ENCODE measurements around the gene MAN1A2.

The MAN1A2 gene

GRCh38 chr1:117495068-117495467 is 127.8 kb downstream of the MAN1A2 start:
- no peak for DNase-seq (ENCODE audit: low read depth)

GRCh38 chr1:117499071-117499470 is 131.8 kb downstream of the MAN1A2 start:
- no peak for DNase-seq (ENCODE audit: low read depth)

- no peak for DNase-seq (ENCODE audit: low read depth)
These were observed 133.3 kb downstream of the MAN1A2 start for GRCh38 chr1:117500584-117500983.

GRCh38 chr1:117501281-117501680 is 134.0 kb downstream of the MAN1A2 start:
- DNase-seq (ENCODE audit: low read depth), result no peak

GRCh38 chr1:117511273-117511672 is 144.0 kb downstream of the MAN1A2 start:
- no peak for DNase-seq (ENCODE audit: low read depth)

GRCh38 chr1:117512728-117513321 is 145.6 kb downstream of the MAN1A2 start:
- no peak for DNase-seq (ENCODE audit: low read depth)

- DNase-seq (ENCODE audit: low read depth), result no peak
These were observed 155.9 kb downstream of the MAN1A2 start for GRCh38 chr1:117523111-117523510.

GRCh38 chr1:117527074-117527473 is 159.8 kb downstream of the MAN1A2 start:
- no peak for DNase-seq (ENCODE audit: low read depth)

- no peak for DNase-seq (ENCODE audit: low read depth)
These were observed 160.4 kb downstream of the MAN1A2 start for GRCh38 chr1:117527566-117528102.

GRCh38 chr1:117529683-117530082 is 162.4 kb downstream of the MAN1A2 start:
- no peak for DNase-seq (ENCODE audit: low read depth)

- DNase-seq (ENCODE audit: low read depth), result no peak
These were observed 164.0 kb downstream of the MAN1A2 start for GRCh38 chr1:117531222-117531621.

- peak; percentile 3 for DNase-seq (ENCODE audit: low read depth)
These were observed 167.8 kb downstream of the MAN1A2 start for GRCh38 chr1:117534995-117535467.

- DNase-seq (ENCODE audit: low read depth), result no peak
These were observed 168.6 kb downstream of the MAN1A2 start for GRCh38 chr1:117535821-117536220.

GRCh38 chr1:117537291-117537920 is 170.2 kb downstream of the MAN1A2 start:
- DNase-seq (ENCODE audit: low read depth), result no peak

GRCh38 chr1:117540532-117540931 is 173.3 kb downstream of the MAN1A2 start:
- DNase-seq (ENCODE audit: low read depth), result no peak

- no peak for DNase-seq (ENCODE audit: low read depth)
These were observed 173.8 kb downstream of the MAN1A2 start for GRCh38 chr1:117541003-117541402.

GRCh38 chr1:117541585-117541984 is 174.3 kb downstream of the MAN1A2 start:
- DNase-seq (ENCODE audit: low read depth), result no peak

GRCh38 chr1:117544509-117545109 is 177.4 kb downstream of the MAN1A2 start:
- no peak for DNase-seq (ENCODE audit: low read depth)

- DNase-seq (ENCODE audit: low read depth), result no peak
These were observed 179.2 kb downstream of the MAN1A2 start for GRCh38 chr1:117546467-117546866.

GRCh38 chr1:117553471-117553870 is 186.2 kb downstream of the MAN1A2 start:
- DNase-seq (ENCODE audit: low read depth), result no peak

GRCh38 chr1:117555806-117556205 is 188.6 kb downstream of the MAN1A2 start:
- DNase-seq (ENCODE audit: low read depth), result no peak

- no peak for DNase-seq (ENCODE audit: low read depth)
These were observed 189.1 kb downstream of the MAN1A2 start for GRCh38 chr1:117556341-117556740.

- DNase-seq (ENCODE audit: low read depth), result no peak
These were observed 189.7 kb downstream of the MAN1A2 start for GRCh38 chr1:117556976-117557375.
